Measurements from ENCODE around the gene HAND1.

Gene HAND1

GRCh38 chr5:154502180-154502579, 24.2 kb upstream of the HAND1 start:
- no CpG with 5 or more reads among the region's 1 CpG for WGBS
- no peaks in the 10 kb centered on the region for H3K4me1 ChIP-seq (ENCODE audit: control insufficient read depth, insufficient read depth, low read depth, low read length)

GRCh38 chr5:154501566-154501965, 23.5 kb upstream of the HAND1 start:
- 27% methylated on average over 2 of the region's 2 CpGs for WGBS

More at GRCh38 chr5:154502180-154502579, 24.2 kb upstream of the HAND1 start:
- Histone ChIP-seq H2BK120ac (ENCODE audit: low read depth, low read length) (no peak overlapping the region), H3K9me3 (ENCODE audit: control insufficient read depth, low read length) (no peaks in the 10 kb centered on the region), H2BK15ac (ENCODE audit: low read depth, poor library complexity, severe bottlenecking) (no peak overlapping the region), H3K36me3 (ENCODE audit: control insufficient read depth in 1 of 2, insufficient read depth in 2 of 2, low read depth in 1 of 2, low read length in 2 of 2) (no peaks in the 10 kb centered on the region), H2AFZ (ENCODE audit: low read depth, low read length) (no peak overlapping the region), H4K91ac (ENCODE audit: low read length) (no peak overlapping the region), H3K27me3 (ENCODE audit: control insufficient read depth in 1 of 2, insufficient read depth in 1 of 2, low read length in 2 of 2) (peaks cover 52 to 61% of the 10 kb centered on the region in 2 experiments), H2BK12ac (ENCODE audit: low read length in 2 of 2) (no peak overlapping the region), H3K9ac (ENCODE audit: low read length) (no peak overlapping the region), H3K4me2 (ENCODE audit: low read length, poor library complexity, severe bottlenecking) (no peak overlapping the region), H3K23ac (ENCODE audit: low read length in 2 of 2) (no peak overlapping the region), H4K8ac (ENCODE audit: low read length) (no peak overlapping the region), H2BK5ac (ENCODE audit: low read depth, low read length, poor library complexity, severe bottlenecking) (no peak overlapping the region), H3K4ac (ENCODE audit: low read depth in 1 of 2, low read length in 2 of 2) (no peak overlapping the region), H3K18ac (ENCODE audit: low read depth in 1 of 2, low read length in 2 of 2) (no peak overlapping the region), H3K79me1 (replicated peaks; ENCODE audit: low read length, poor library complexity, severe bottlenecking) (no peaks in the 10 kb centered on the region), H3K27ac (ENCODE audit: low read length, poor library complexity, severe bottlenecking) (no peak overlapping the region), H3K14ac (ENCODE audit: low read length in 2 of 2) (no peak overlapping the region), H3K4me3 (ENCODE audit: insufficient read depth in 1 of 2, low read depth in 1 of 2, low read length in 2 of 2) (no peak overlapping the region), H2AK5ac (ENCODE audit: low read length, severe bottlenecking) (no peak overlapping the region)
- no peak for DNase-seq

GRCh38 chr5:154498994-154499393, 21.0 kb upstream of the HAND1 start:
- Histone ChIP-seq H3K27ac (ENCODE audit: low read length, poor library complexity, severe bottlenecking) (no peak overlapping the region), H4K8ac (ENCODE audit: low read length) (no peak overlapping the region), H2BK15ac (ENCODE audit: low read depth, poor library complexity, severe bottlenecking) (no peak overlapping the region), H2BK5ac (ENCODE audit: low read depth, low read length, poor library complexity, severe bottlenecking) (no peak overlapping the region), H3K9me3 (ENCODE audit: control insufficient read depth, low read length) (no peaks in the 10 kb centered on the region), H2AK5ac (ENCODE audit: low read length, severe bottlenecking) (no peak overlapping the region), H3K27me3 (ENCODE audit: control insufficient read depth in 1 of 2, insufficient read depth in 1 of 2, low read length in 2 of 2) (peaks cover 42 to 77% of the 10 kb centered on the region in 2 experiments), H3K14ac (ENCODE audit: low read length in 2 of 2) (no peak overlapping the region), H3K4me3 (ENCODE audit: insufficient read depth in 1 of 2, low read depth in 1 of 2, low read length in 2 of 2) (no peak overlapping the region), H2AFZ (ENCODE audit: low read depth, low read length) (no peak overlapping the region), H3K79me1 (replicated peaks; ENCODE audit: low read length, poor library complexity, severe bottlenecking) (no peaks in the 10 kb centered on the region), H3K4ac (ENCODE audit: low read depth in 1 of 2, low read length in 2 of 2) (no peak overlapping the region), H2BK120ac (ENCODE audit: low read depth, low read length) (no peak overlapping the region), H3K4me1 (ENCODE audit: control insufficient read depth, insufficient read depth, low read depth, low read length) (no peaks in the 10 kb centered on the region), H3K18ac (ENCODE audit: low read depth in 1 of 2, low read length in 2 of 2) (no peak overlapping the region), H3K36me3 (ENCODE audit: control insufficient read depth in 1 of 2, insufficient read depth in 2 of 2, low read depth in 1 of 2, low read length in 2 of 2) (no peaks in the 10 kb centered on the region), H4K91ac (ENCODE audit: low read length) (no peak overlapping the region), H3K4me2 (ENCODE audit: low read length, poor library complexity, severe bottlenecking) (no peak overlapping the region), H3K9ac (ENCODE audit: low read length) (no peak overlapping the region), H2BK12ac (ENCODE audit: low read length in 2 of 2) (no peak overlapping the region), H3K23ac (ENCODE audit: low read length in 2 of 2) (no peak overlapping the region)
- 61% methylated on average over 2 of the region's 2 CpGs for WGBS
- no peak for DNase-seq

More at GRCh38 chr5:154501566-154501965, 23.5 kb upstream of the HAND1 start:
- H3K36me3 ChIP-seq (ENCODE audit: control insufficient read depth in 1 of 2, insufficient read depth in 2 of 2, low read depth in 1 of 2, low read length in 2 of 2) = no peaks in the 10 kb centered on the region
- no peak overlapping the region for H3K23ac ChIP-seq (ENCODE audit: low read length in 2 of 2)
- no peak overlapping the region for H3K14ac ChIP-seq (ENCODE audit: low read length in 2 of 2)
- H2AFZ ChIP-seq (ENCODE audit: low read depth, low read length) = no peak overlapping the region
- H2BK12ac ChIP-seq (ENCODE audit: low read length in 2 of 2) = no peak overlapping the region
- no peak overlapping the region for H3K18ac ChIP-seq (ENCODE audit: low read depth in 1 of 2, low read length in 2 of 2)
- no peak overlapping the region for H3K9ac ChIP-seq (ENCODE audit: low read length)
- no peak overlapping the region for H4K91ac ChIP-seq (ENCODE audit: low read length)
- H2BK120ac ChIP-seq (ENCODE audit: low read depth, low read length) = no peak overlapping the region
- H2BK5ac ChIP-seq (ENCODE audit: low read depth, low read length, poor library complexity, severe bottlenecking) = no peak overlapping the region
- no peak for DNase-seq
- no peaks in the 10 kb centered on the region for H3K4me1 ChIP-seq (ENCODE audit: control insufficient read depth, insufficient read depth, low read depth, low read length)
- H3K4me2 ChIP-seq (ENCODE audit: low read length, poor library complexity, severe bottlenecking) = no peak overlapping the region
- H2AK5ac ChIP-seq (ENCODE audit: low read length, severe bottlenecking) = no peak overlapping the region
- no peak overlapping the region for H3K4me3 ChIP-seq (ENCODE audit: insufficient read depth in 1 of 2, low read depth in 1 of 2, low read length in 2 of 2)
- H3K27me3 ChIP-seq (ENCODE audit: control insufficient read depth in 1 of 2, insufficient read depth in 1 of 2, low read length in 2 of 2) = peaks cover 47 to 61% of the 10 kb centered on the region in 2 experiments
- H3K27ac ChIP-seq (ENCODE audit: low read length, poor library complexity, severe bottlenecking) = no peak overlapping the region
- no peaks in the 10 kb centered on the region for H3K79me1 ChIP-seq (replicated peaks; ENCODE audit: low read length, poor library complexity, severe bottlenecking)
- H4K8ac ChIP-seq (ENCODE audit: low read length) = no peak overlapping the region
- H3K4ac ChIP-seq (ENCODE audit: low read depth in 1 of 2, low read length in 2 of 2) = no peak overlapping the region
- H3K9me3 ChIP-seq (ENCODE audit: control insufficient read depth, low read length) = no peaks in the 10 kb centered on the region
- no peak overlapping the region for H2BK15ac ChIP-seq (ENCODE audit: low read depth, poor library complexity, severe bottlenecking)

GRCh38 chr5:154498591-154498990, 20.6 kb upstream of the HAND1 start:
- Histone ChIP-seq H3K18ac (ENCODE audit: low read depth in 1 of 2, low read length in 2 of 2) (no peak overlapping the region), H3K9me3 (ENCODE audit: control insufficient read depth, low read length) (no peaks in the 10 kb centered on the region), H3K36me3 (ENCODE audit: control insufficient read depth in 1 of 2, insufficient read depth in 2 of 2, low read depth in 1 of 2, low read length in 2 of 2) (no peaks in the 10 kb centered on the region), H3K79me1 (replicated peaks; ENCODE audit: low read length, poor library complexity, severe bottlenecking) (no peaks in the 10 kb centered on the region), H2AFZ (ENCODE audit: low read depth, low read length) (no peak overlapping the region), H2BK15ac (ENCODE audit: low read depth, poor library complexity, severe bottlenecking) (no peak overlapping the region), H2BK5ac (ENCODE audit: low read depth, low read length, poor library complexity, severe bottlenecking) (no peak overlapping the region), H3K23ac (ENCODE audit: low read length in 2 of 2) (no peak overlapping the region), H3K14ac (ENCODE audit: low read length in 2 of 2) (no peak overlapping the region), H3K4me2 (ENCODE audit: low read length, poor library complexity, severe bottlenecking) (no peak overlapping the region), H3K27ac (ENCODE audit: low read length, poor library complexity, severe bottlenecking) (no peak overlapping the region), H2BK120ac (ENCODE audit: low read depth, low read length) (no peak overlapping the region), H2BK12ac (ENCODE audit: low read length in 2 of 2) (no peak overlapping the region), H3K4me3 (ENCODE audit: insufficient read depth in 1 of 2, low read depth in 1 of 2, low read length in 2 of 2) (no peak overlapping the region), H2AK5ac (ENCODE audit: low read length, severe bottlenecking) (no peak overlapping the region), H3K4me1 (ENCODE audit: control insufficient read depth, insufficient read depth, low read depth, low read length) (no peaks in the 10 kb centered on the region), H3K9ac (ENCODE audit: low read length) (no peak overlapping the region), H4K91ac (ENCODE audit: low read length) (no peak overlapping the region), H4K8ac (ENCODE audit: low read length) (no peak overlapping the region), H3K27me3 (ENCODE audit: control insufficient read depth in 1 of 2, insufficient read depth in 1 of 2, low read length in 2 of 2) (peaks cover 46 to 81% of the 10 kb centered on the region in 2 experiments), H3K4ac (ENCODE audit: low read depth in 1 of 2, low read length in 2 of 2) (no peak overlapping the region)
- 76% methylated on average over 1 of the region's 1 CpG for WGBS
- no peak for DNase-seq

Measured in mesenchymal stem cell (in vitro differentiated cells and primary cell).